K562 (cell line): ENCODE data around the gene BCAS3.

Source experiments
- CBX5 ChIP-seq: IDR thresholded peaks from 2 replicates; pipeline ENCODE4 v1.6.1; 2014; ENCODE audit warnings: low read depth, borderline replicate concordance
- EZH2 ChIP-seq: IDR thresholded peaks from 2 replicates; pipeline ENCODE4 v1.6.1; 2012; ENCODE audit warnings: low read depth, mild to moderate bottlenecking, inconsistent platforms, low read length, borderline replicate concordance
- FOXK1 ChIP-seq: sonication (generic); formaldehyde crosslinking; IDR thresholded peaks from 2 replicates; pipeline ENCODE4 v1.8.0; 2022; ENCODE audit warnings: missing genetic modification reagents, mild to moderate bottlenecking, borderline replicate concordance
- MAFG ChIP-seq: fragments of 450-650 bp; conservative IDR thresholded peaks from 2 replicates; pipeline ENCODE4 v1.6.1; 2016; ENCODE audit warnings: missing genetic modification characterization, missing compliant biosample characterization
- POLR2A ChIP-seq: fragments of 450-650 bp; conservative IDR thresholded peaks from 2 replicates; pipeline ENCODE4 v1.6.1; 2016
- PTBP1 ChIP-seq: fragments of 200-400 bp; formaldehyde crosslinking; IDR thresholded peaks from 2 replicates; pipeline ENCODE4 v1.6.1; 2017; ENCODE audit warnings: low read depth, low read length
- TGIF2 ChIP-seq: sonication (generic); formaldehyde crosslinking; IDR thresholded peaks from 2 replicates; pipeline ENCODE4 v1.8.1; 2022; ENCODE audit warnings: mild to moderate bottlenecking, missing genetic modification reagents, moderate library complexity

DNA sequence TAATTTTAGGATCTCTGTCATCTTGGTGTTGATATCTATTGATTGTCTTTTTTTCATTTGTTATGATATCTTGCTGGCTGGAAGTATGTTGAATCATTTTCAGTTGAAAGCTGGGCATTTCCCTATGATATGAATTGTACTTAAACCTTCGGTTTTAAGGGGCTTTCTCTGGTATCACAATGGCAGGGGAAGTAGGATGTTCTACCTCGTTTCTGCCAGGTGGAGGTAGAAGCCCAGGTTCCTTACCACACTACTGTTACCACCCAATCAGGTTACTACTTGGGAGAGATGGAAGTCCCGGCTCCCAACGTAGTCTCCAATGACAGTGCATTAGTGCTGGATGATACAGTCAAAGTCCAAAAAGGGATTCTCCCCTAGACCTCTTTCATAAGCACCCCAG is 440.3 kb downstream of the BCAS3 start:
- TF ChIP-seq MAFG (tag) (no peak), CBX5 (no peak), PTBP1 (no peak), TGIF2 (CRISPR knock-in tag) (no peak), FOXK1 (CRISPR knock-in tag) (no peak), POLR2A (no peak), EZH2 (no peak)
